GM19240 (cell line): ENCODE results near the gene NRXN3.
A peak's percentile ranks its signal among the peaks of the same experiment; 100 is the strongest.
"Not testable (repeated sequence)": the region's sequence is repeated elsewhere in the genome, so short reads cannot be mapped to it uniquely, and the experiment has no call there.

Source experiments
- DNase-seq: peaks from one replicate; pipeline ENCODE4 v3.0.0; 2011; ENCODE audit warnings: low spot score; ENCODE audit not compliant: insufficient read length

Gene NRXN3

DNA sequence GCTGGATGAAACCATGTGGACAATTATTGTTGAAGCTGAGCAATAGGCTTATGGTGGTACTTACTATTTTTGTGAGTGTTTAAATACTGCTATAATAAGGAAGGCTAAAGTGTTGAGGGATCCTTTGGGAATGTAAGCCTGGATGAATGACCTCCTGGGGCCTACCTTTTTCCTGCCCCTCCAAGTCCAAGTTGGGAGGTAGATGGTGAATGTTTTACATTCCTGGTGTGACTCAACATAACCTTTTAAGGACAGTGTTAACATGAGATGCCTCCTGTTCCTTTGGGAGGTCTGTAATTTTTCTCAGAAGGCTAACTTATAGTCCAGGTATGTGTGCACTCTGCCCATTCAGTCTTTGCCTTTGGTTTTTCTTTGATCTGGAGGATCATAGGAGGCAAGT lies 315.9 kb downstream of the NRXN3 start:
- DNase-seq = no peak

DNA sequence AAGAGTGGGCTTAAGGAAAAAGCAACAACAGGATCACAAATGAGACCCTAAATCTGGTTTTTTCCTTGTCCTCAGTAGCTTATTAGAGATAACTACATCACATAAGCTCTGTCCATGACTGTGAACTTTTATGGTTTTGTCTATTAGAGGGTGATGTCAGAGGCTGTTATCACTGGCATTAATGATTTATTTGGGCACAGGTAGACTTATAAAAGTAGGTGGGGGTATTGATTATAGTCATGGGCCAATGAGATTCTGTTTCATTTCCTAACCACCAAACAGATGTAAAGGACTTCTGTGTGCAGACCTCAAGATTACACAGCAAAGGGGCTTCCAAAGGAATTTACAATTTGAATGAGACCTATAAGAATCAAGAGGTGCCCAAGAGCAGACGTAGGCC lies 316.4 kb downstream of the NRXN3 start:
- no peak for DNase-seq

DNA sequence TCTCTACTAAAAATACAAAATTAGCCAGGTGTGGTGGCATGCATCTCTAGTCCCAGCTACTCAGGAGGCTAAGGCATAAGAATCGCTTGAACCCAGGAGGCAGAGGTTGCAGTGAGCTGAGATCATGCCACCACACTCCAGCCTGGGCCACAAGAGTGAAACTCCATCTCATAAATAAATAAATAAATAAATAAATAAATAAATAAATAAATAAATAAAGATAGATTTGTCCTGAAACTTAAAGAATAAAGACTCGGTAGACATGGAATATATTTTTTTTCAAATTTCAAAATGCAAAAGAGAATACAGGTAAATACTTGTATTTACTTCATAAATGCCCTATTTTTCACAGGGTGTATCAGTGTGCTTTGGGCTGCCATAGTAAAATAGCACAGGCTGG lies 317.4 kb downstream of the NRXN3 start:
- not testable (repeated sequence) for DNase-seq

DNA sequence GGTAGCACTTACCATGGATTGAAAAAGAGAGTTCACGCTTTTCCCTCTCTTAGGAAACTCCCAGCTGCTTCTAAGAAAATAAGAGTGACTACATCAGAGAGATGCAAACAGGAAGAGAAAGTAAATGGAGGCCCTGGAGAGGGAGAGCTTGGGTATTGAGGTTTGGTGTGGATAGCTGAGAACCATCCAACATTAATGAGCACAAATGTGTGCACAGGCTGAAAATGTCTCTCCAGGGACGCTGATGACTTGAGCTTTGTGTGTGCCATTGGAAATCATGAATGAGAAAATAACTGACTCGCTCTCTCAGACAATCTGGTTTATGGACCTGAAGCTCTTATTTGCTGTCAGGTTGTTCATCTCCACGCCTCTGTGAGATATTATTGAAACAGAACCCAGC lies 318.8 kb downstream of the NRXN3 start:
- no peak for DNase-seq

DNA sequence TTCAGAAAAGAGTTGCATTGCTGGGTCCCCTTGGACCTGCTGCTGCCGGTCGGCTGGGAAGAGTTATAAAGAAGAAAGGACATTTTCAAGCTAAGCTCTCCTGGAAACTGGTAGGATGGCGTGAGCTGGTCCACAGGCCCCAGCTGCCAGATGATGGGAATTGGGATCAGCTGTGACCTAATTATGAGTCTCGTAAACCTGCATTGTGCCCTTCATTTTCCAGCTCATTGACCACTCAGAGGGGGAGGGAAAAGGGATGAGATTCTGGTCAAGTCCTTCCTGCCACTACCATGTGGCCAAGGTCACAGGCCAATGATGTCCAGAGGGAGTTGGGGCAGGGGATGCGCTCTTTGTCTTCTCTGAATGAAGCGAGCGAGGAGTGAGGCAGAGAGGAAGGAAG lies 320.9 kb downstream of the NRXN3 start:
- no peak for DNase-seq

DNA sequence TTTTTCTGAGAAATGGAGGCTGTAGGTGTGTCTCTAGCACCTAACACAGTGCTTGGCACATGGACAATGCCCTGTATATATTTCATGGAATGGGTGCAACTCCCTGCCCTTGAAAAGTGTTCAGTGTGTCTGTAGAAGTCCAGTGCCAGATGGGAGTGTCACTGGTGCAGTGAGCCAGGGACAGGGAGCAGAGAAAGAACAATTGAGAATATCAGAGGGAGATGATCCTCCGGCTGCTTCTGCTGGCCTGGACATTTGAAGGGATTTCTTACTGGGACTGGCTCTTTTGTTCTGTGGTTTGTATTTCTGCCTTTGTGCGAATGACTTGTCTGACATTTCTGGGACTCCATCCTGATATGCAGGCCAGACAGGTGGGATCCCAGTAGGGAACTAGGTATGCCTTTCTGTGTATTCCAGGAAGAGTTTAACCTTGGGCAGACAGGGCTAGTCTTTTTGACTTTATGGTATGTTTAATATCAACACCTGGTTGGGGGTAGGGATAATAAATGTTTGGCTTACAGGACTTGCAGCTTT lies 328.0 kb downstream of the NRXN3 start:
- no peak for DNase-seq

DNA sequence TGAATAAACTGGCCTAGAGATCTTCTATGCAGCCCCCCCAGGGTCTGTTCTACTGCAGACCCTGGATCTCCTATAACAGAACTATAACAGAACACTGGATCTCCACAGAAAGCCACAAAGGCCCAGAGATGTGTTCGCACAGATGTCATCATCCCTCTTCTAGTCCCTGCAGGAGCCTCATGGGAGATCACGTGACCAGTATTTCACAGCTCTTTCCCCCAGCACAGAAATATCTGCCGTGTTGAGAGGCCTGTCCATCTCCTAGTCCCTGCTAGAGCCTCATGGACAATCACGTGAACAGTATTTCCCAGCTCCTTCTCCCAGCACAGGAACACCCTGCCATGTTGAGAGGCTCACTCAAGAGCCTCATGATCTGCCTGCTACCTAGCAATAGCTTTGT lies 331.7 kb downstream of the NRXN3 start:
- DNase-seq = no peak

DNA sequence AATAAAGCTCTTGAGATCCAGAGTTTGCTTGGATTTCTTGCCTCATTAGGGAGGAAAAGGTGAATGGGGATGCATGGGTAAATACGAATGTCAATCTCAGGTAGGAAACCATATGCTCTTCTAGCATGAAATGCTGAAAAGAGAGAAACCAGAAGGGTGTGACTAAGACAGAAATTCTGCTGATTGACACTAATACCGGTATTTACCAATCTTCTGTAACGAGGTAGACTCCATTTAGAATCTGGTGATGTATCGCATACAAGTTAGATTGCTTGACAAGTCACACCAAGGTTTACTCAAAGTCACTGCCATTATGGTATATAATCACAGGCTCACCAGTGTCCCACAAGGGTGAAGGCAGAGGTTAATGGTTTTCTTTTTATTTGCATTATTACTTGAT lies 337.9 kb downstream of the NRXN3 start:
- DNase-seq = no peak

DNA sequence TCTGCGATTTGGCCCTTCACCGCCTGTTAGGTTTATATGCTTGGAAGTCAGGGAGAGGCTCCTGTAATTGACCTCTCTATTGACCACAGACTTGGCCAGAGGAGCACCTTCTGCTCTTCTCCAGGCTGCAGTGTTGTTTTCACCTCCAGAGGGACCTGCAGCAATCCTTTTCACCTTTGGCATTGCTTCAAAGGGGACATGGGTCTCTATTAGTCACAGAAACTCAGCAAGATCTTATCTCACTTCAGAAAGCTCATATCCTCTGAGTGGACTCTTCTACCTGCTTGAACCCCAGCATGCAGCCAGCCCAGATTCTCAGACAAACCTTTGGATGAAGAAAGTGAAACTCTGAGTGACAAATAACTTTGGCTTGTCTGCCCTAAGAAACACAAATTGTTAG lies 339.3 kb downstream of the NRXN3 start:
- DNase-seq = no peak

DNA sequence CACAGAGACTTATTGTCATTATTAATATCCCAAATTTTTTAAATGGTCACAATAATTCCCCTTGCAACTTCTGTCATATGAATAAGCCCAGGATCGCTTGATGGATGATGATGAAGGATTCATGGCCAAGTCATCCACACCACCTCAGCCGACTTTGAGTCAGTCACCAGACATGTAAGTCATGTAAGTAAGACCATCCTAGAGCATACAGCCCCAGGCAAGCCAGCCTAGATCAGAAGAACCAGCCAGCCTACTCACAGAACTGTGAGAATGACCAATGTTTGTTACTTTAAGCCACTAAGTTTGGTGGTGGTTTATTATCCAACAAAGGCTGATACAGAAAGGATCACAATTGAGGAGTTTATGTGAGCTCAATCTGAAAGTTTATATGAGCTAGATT lies 341.8 kb downstream of the NRXN3 start:
- no peak for DNase-seq

DNA sequence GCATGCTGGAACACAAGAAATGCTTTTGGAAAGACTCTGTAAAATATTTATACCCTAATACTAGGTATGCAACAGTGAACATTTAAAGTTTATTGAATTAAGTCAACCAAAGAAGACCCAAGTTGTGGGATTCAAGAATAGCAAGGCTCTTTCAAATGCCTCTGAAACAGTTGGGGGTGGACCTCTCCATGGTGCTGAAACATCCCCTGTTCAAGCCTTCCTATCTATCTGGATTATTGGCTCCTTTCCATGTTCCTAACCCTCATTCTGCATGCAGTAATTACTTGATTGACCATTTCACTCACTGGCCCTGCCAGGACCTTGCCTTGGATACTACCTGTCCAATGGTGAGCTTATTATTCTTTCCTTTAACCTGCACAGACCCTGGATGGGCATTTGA lies 349.7 kb downstream of the NRXN3 start:
- DNase-seq = no peak

DNA sequence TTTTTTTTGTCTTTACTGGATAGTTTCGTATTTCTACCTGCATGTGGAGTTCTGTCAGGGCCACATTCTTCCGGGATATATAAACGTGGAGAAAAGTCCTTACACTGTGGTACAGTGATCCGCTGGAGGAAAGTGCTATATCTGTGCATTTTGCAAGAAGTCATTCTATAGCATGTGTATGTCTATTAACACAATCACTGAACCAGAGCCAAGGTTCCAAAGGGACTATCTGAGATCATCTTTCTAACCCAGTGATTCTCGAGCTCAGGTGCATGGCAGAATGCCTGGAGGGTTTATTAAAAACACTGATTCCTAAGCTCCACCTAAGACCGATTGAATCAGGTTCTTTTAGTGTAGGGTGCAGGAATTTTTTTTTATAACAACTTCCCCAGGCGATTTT lies 354.0 kb downstream of the NRXN3 start:
- DNase-seq = no peak

DNA sequence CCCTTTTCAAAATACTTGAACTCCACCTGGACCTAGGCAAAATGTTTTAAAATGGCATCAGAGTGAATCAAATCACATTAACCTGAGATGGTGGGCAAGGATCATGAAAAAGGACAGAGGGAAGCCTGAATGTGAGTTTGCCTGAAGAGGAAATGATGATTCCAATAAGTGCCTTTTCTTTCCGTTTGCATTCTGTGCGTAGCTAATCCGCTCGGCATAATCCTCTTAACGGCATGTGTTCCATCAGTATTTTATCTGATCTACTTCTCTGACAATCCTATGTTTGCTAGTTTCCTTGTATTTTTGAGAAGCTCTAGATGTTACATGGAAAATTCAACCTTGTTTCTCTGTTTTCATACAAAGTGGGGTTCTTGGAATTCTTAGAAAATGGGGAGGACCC lies 354.6 kb downstream of the NRXN3 start:
- DNase-seq = no peak

DNA sequence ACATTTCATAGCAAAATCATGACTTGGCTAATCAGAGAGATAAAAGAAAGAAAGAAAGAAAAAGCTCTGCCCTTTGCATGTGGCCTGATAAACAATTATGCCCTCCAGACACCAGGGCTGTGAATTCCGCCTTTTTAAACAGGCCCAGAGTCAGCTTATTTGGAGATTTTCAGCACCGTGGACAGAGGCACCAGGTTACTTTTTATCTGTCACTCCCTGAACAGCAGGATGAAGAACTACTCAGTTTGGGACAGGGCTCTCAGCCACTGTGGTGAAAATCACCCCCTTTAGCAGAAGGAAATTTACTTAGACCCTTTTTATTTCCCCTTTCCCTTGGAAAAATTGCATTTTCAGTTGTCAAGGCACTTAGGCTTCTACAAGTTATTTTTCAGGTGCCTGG lies 359.9 kb downstream of the NRXN3 start:
- DNase-seq = no peak

DNA sequence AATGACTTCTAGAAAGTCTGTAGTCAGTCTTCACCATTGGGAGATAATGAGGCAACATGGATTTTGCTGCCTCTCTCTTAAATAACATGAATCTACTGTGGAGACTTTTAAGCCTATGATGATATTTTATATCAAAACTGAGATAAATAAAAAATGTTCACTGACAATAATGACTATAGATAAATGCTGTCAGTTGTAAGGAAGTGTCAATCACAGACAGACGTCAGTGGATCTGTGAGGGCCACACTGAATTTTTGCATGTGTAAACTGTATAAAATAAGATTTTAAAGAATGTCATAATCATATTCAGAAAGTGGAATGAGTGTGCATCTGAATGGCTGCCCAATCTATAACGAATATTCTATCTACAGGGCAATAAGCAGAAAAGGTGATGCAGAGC lies 364.0 kb downstream of the NRXN3 start:
- no peak for DNase-seq

DNA sequence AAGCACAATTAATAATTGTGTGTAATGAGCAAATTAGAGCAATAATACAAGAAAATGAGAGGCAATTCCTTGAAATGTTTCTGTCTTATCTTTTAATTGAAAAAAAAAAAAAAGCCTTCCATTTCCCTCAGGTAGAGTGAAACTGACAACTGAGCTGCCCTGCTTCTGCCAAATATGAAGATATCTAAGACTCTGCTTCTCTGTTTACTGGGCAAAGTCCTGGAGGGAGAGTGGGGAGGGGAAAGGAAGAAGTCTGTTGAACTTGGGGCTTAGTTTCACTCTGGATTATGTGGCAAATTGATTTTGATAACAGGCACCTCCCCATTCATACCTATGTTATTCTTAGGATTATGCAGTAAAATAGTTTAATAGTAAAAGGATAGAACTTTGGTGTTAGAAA lies 364.9 kb downstream of the NRXN3 start:
- no peak for DNase-seq

DNA sequence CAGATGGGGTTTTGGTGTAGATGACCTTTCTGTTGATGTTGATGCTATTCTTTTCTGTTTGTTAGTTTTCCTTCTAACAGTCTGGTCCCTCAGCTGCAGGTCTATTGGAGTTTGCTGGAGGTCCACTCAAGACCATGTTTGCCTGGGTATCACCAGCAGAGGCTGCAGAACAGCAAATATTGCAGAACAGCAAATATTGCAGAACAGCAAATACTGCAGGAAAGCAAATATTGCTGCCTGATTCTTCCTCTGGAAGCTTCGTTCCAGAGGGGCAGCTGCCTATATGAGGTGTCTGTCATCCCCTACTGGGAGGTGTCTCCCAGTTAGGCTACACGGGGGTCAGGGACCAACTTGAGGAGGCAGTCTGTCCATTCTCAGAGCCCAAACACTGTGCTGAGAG lies 371.6 kb downstream of the NRXN3 start:
- DNase-seq = not testable (repeated sequence)

DNA sequence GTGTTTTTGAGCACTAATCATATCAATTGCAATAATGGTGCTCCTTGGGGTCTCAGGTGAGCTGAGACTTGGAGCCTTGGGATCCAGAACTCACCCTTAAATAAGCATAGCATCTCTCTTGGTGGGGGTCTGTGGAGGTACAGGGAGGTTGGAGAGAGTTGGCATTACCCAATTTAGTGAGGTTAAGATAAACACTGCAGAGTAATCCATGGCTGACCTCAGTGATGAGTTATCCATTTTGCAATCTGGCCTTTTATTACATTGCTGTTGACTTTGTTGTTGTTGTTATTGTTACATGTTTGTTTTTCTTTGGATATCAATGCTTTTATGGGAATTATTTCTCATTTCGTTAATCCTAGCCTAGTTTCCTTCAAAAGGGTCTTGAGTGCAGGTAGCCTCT lies 373.3 kb downstream of the NRXN3 start:
- no peak for DNase-seq

DNA sequence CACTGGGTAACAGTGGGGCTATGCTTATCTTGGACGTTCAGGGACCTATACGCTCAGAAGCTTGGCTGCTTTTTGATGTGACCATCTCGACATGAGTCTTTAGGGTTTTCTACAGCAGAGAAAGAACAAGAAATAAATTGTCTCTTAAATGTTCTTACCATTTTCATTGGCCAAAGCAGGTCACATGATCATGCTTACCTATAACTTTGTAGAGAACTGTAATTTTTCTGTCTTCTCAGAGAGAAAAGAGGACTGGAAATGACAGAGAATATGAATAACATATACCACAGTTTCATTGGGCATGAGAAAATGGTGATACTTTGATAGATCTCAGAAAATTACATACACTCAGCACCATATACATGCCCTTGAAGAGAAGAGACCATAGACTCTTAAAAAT lies 390.9 kb downstream of the NRXN3 start:
- no peak for DNase-seq

DNA sequence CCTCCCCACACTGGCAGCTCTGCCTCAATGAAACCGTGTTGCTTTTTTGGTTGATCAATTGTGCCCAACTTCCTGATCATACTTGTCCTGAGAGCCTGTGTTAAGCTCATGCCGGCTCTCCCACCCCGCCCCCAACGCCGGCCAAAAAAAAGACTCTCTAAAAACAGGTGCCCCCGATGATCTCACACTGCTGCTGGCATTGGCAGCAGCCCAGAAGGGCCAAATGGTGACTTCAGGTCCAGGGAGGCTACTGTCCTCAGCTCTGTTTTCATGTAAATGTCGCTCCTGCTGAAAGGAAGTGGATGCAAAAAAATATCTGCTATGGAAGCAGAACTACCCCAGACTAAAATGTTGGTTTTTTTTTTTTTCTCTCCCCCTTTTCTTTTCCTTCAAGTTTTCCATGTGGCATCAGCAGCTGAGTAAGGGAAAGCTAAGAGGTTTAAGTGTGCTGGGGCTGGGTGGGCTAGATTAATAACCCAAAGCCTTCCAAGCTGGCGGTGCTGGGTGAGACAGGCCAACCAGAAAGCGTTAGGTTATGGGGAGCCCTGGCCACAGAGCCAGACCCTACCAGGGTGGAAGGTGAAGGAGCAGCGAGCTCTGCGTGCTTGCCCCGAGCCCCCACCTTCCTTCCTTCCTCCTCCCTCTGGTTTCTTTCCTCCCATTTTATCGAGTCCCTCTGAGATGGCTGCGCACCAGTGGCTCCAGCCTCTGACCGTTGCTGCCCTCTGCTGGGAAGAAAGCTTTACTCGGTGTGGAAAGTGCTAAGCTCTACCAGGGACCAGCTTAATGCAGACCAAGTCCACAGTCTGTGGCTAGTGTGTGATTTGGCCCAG lies 396.1 kb downstream of the NRXN3 start:
- DNase-seq = peak; percentile 42

DNA sequence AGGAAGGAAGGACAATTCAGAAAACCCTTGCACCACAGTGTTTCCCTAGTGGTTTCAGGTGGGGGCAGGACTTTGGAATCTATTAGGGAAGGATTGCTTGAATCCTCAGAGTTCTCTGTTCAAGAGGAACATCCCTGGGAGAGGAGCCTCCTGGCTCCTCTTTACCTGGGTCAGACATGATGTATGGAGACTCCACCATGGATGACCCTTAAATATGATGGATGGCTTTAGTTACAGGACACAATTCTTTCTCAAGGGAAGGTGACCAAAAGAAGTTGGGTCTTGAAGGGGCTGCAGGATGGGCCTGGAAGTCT lies 396.6 kb downstream of the NRXN3 start:
- DNase-seq = no peak

DNA sequence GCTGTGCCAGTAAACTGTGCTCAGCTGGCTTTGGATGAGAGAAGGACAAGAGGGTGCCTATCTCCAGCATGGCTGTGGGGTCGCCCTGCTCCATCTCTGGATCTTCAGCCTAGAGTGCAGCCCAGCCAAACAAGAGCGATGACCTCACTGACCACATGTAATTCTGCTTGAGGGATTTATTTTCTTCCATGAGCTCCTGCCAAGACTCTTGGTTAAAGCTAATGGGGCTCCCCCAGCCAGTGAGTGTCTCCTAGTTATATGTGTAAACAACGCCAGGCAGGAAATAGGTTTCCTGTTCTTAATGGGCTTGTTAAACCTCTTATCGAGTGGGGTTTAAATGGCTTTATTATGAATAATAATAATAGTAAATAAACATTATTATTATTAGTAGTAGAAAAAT lies 397.2 kb downstream of the NRXN3 start:
- no peak for DNase-seq

DNA sequence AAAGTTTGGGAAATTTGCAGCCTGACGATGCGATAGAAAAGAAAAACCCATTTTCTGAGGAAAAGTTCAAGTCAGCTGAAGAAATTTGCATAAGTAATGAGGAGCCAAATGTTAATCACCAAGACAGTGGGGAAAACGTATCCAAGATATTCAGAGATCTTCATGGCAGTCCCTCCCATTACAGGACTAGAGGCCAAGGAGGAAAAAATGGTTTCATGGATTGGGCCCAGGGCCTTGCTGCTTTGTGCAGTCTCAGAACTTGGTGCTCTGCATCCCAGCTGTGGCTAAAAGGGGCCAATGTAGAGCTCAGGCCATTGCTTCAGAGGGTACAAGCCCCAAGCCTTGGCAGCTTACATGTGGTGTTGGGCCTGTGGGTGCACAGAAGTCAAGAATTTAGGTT lies 403.6 kb downstream of the NRXN3 start:
- DNase-seq = not testable (repeated sequence)
